Measurements from ENCODE around the gene HSP90AA1. TPM values are rescaled to one million over a fixed set of nuclear protein-coding genes. Genes with fewer than 3 reads are reported as not detected.

The HSP90AA1 gene
- total RNA-seq, 1 experiment from 2014 or later, result 842 TPM

GRCh38 chr14:102042699-102043098, 44.1 kb downstream of the HSP90AA1 start:
- H3K9me3 Mint-ChIP-seq, result no peaks in the 10 kb centered on the region
- peaks cover 71% of the 10 kb centered on the region for H3K36me3 Mint-ChIP-seq
- peaks cover 3% of the 10 kb centered on the region for H3K4me1 Mint-ChIP-seq
- H3K4me3 Mint-ChIP-seq, result no peak overlapping the region
- DNase-seq (ENCODE audit: low spot score) (no peak), ATAC-seq (no peak)
- TF ChIP-seq NR2C2 (CRISPR knock-in tag; IDR thresholded peaks at IDR 0.05), result no peak
- TF ChIP-seq ZNF281 (CRISPR knock-in tag; IDR thresholded peaks at IDR 0.05), result no peak
- no peak for TF ChIP-seq AFF4 (CRISPR knock-in tag; IDR thresholded peaks at IDR 0.05; ENCODE audit: borderline replicate concordance)
- TF ChIP-seq TP53 (CRISPR knock-in tag; IDR thresholded peaks at IDR 0.05), result no peak
- no peak for TF ChIP-seq ZSCAN18 (CRISPR knock-in tag; IDR thresholded peaks at IDR 0.05)
- no peak for TF ChIP-seq CDX4 (CRISPR knock-in tag; IDR thresholded peaks at IDR 0.05; ENCODE audit: borderline replicate concordance)
- TF ChIP-seq KAT7 (CRISPR knock-in tag; IDR thresholded peaks at IDR 0.05; ENCODE audit: borderline replicate concordance), result no peak
- TF ChIP-seq SMAD3 (CRISPR knock-in tag; IDR thresholded peaks at IDR 0.05; ENCODE audit: borderline replicate concordance), result no peak
- TF ChIP-seq CBFB (CRISPR knock-in tag; IDR thresholded peaks at IDR 0.05; ENCODE audit: low read depth), result no peak
- no peak for TF ChIP-seq MXD4 (CRISPR knock-in tag; IDR thresholded peaks at IDR 0.05; ENCODE audit: borderline replicate concordance)
- no peak for TF ChIP-seq E2F1 (CRISPR knock-in tag; IDR thresholded peaks at IDR 0.05)
- no peak for TF ChIP-seq ZNF671 (CRISPR knock-in tag; IDR thresholded peaks at IDR 0.05)
- no peak for TF ChIP-seq ZNF396 (CRISPR knock-in tag; IDR thresholded peaks at IDR 0.05; ENCODE audit: borderline replicate concordance)
- no peak for TF ChIP-seq CREM (CRISPR knock-in tag; IDR thresholded peaks at IDR 0.05)
- TF ChIP-seq ZNF532 (CRISPR knock-in tag; IDR thresholded peaks at IDR 0.05; ENCODE audit: borderline replicate concordance), result no peak
- TF ChIP-seq PRDM15 (CRISPR knock-in tag; IDR thresholded peaks at IDR 0.05), result no peak
- ChIA-PET POLR2A (no interaction called here), CTCF (no interaction called here)
- no peaks in the 10 kb centered on the region for H3K27me3 Mint-ChIP-seq (ENCODE audit: low read depth)
- H3K27ac Mint-ChIP-seq, result no peak overlapping the region
